CD4-positive, alpha-beta T cell treated with Interleukin-15 for 1 hour (primary cell): ENCODE measurements around the gene SLC35A1.
A peak's percentile ranks its signal among the peaks of the same experiment; 100 is the strongest.
"Not testable (repeated sequence)": the region's sequence is repeated elsewhere in the genome, so short reads cannot be mapped to it uniquely, and the experiment has no call there.

Source experiments
- DNase-seq: peaks from one replicate; pipeline ENCODE4 v3.0.0-alpha.2; 2020

SLC35A1 gene

DNA sequence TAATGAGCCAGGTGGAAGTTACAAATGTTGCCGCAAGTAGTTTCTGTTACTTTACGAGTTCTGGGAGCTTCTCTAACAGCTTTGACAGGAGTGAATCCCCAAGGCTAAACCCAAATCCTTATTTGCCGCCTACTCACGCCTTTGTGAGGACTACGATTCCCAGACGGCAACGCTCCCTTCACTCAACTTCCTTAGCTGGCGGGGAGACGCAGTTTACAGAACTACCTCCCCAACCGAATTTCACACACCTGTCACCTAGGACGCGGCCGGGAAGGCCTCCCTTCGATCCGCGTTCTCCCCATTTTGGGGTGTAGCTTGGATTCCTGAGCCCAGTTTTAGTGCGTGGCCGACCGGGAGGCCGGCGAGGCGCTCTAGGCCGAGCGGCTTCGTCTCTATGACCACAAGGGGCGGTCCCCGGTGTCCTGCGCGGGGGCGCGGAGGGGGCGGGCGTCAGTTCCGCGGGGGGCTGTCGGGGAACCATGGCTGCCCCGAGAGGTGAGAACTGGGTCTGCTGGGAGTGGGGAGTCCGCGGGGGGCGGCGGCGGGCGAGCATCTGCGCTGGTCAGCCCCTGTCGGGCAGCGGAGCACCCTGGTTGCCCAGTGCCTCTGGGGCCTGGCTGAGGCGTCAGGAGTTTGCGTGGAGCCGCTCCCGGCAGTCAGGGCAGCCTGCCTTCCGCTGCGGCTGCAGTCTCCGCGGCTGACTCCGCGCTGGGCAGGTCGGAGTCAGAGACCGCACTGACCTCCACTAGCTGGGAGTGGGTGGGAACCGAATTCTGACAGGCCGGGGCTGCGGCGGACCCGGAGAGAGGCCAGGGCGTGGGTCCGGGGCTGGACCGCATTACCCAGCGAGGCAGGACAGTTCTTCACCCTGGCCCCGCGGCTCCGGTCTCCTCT, at the start of gene SLC35A1:
Gene SLC35A1 (plus strand): TSS at position 450 of the 894 bp plus-strand sequence. CDS start 30 bp downstream, at position 480.
- DNase-seq, result peak; percentile 82

- no peak for DNase-seq
Measured at GRCh38 chr6:87426789-87427188, 46.0 kb upstream of the SLC35A1 start.

- DNase-seq, result no peak
Measured at GRCh38 chr6:87430499-87430898, 42.3 kb upstream of the SLC35A1 start.

DNA sequence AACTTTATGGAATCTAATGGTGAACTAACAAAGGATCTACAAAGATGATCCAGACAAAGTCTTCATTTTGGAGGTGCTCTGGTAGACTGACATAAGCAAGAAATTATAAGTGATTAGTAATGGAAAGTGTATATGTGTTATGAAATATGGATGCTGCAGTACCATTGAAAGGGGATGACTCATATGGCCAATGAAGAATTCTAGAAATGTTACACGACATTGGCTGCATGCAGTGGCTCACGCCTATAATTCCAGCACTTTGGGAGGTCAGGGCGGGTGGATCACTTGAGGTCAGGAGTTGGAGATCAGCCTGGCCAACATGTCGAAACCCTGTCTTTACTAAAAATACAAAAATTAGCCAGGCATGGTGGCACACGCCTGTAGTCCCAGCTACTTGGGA, 41.5 kb upstream of the SLC35A1 start:
- no peak for DNase-seq

DNA sequence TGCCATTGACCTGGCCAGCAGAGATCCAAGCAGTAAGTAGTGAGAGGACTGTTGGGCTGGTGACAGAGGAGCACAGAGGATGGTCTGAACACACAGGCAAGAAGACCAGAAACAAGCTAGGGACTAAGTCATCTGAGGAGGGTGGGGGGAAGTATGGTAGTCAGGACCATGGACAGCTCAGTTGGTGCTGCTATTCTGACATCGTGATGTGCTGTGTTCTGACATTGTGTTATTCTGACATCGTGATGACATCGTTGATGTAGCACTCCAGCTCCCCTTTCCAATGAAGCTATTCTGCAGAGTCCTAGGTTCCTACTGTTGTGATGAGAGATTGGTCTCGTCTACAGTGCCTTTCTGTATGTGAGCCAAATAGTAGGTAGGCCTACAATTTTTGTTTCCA, 36.3 kb upstream of the SLC35A1 start:
- DNase-seq, result peak; percentile 18

GRCh38 chr6:87441711-87442110, 31.1 kb upstream of the SLC35A1 start:
- no peak for DNase-seq

DNA sequence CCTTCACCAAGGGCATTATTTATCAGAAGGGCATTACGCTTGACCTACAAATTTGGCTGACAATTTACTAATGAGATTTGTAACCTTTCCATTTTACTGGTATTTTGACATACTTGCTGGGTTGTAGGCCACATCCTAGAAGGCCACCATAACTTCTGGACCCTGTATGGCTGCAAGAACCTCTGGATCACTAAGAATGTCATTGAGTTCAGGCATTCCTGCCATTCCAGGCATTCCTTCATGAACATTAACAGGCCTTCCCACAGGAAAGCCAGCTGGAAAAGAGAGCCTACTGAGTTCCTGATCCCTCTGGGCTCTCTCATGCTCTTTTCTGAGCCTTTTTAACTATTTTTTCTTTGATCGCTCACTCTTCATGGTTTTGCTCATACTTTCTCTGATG, 28.4 kb upstream of the SLC35A1 start:
- DNase-seq, result no peak

GRCh38 chr6:87465051-87465450, 7.7 kb upstream of the SLC35A1 start:
- no peak for DNase-seq

DNA sequence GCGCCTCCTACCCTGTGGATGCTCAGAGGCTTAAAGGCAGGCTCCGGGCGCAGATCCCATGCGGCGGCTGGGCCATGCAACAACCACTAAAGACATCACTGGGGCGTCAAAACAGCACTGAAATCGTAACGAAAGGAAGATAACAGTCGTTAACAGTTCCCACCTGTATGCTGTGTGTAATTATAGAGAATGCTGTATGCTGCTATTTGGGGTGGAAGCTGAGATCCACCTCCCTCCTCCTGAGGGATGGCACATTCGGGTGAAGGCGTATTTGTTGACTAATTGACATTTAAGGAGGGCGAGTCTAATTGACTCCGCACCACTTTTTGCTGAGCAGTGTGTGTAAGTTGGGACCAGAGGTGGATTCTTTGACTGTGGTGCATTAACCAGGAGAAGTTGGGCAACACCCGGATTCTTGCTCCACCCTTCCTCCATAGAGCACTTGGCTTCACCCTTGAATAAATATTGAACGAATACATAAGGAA, 687 bp downstream of the SLC35A1 start:
- peak; percentile 45 for DNase-seq

DNA sequence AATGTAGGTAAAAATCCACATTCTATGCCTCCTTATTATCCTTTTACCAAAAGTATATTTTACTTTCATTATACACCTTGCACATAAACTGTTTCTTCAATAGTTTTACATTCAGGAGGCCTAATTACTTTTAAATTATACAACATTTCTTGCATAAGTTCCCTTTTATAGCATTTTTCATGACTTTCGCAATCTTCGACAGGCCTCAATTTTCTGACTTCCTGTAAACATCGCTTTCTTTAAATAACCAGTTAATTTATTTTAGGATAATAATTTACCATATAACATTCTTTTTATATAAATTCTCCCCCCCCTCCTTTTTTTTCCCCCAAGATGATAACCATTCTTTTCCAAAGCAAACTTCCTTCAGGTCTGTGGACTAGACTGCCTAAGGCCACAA, 9.2 kb downstream of the SLC35A1 start:
- DNase-seq, result no peak

DNA sequence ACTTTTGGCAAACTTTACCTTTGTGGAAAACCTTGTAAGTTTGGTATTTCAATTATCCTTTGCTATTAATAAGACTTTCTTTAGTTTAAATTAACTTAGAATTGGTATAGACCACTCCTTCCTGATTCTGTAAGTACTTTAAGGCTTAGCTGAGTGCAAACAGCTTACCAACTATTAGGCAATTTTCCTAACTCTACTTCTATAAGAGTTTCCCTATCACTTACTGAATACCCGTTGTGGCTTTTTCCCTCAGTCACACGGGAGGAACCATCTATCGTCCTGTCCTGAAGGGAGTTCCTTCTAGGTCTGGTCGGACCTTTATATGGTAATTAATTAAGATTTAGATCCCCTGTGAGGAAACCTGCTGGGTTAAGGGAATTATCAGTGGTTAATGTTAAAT, 9.6 kb downstream of the SLC35A1 start:
- no peak for DNase-seq

GRCh38 chr6:87483929-87484328, 11.2 kb downstream of the SLC35A1 start:
- DNase-seq, result no peak

GRCh38 chr6:87484491-87484890, 11.7 kb downstream of the SLC35A1 start:
- DNase-seq, result no peak

DNA sequence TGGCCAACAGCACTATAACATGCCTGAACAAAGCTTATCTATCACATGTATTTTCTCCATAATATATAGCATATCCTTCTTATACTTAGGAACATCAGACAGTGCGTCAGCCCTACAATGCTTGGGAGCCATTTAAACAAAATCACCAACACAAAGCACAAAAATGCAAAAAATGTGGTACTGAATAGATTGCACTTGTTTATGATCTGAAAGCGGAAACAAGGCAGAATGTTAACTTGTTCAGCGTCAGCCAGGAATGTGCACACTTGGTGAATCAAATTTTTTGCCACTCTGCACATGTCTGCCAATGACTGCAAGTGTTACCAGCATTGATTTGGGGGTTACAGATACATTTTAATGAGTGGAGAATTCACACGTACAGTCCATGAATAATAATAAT, 14.8 kb downstream of the SLC35A1 start:
- no peak for DNase-seq

GRCh38 chr6:87489326-87489725, 16.6 kb downstream of the SLC35A1 start:
- not testable (repeated sequence) for DNase-seq

GRCh38 chr6:87494761-87495422, 22.1 kb downstream of the SLC35A1 start:
- no peak for DNase-seq

- DNase-seq, result no peak
Measured at GRCh38 chr6:87498048-87498447, 25.3 kb downstream of the SLC35A1 start.

GRCh38 chr6:87501809-87502572, 29.2 kb downstream of the SLC35A1 start:
- DNase-seq, result no peak

- no peak for DNase-seq
Measured at GRCh38 chr6:87504441-87504840, 31.7 kb downstream of the SLC35A1 start.

GRCh38 chr6:87514831-87515230, 42.1 kb downstream of the SLC35A1 start:
- DNase-seq, result no peak

GRCh38 chr6:87518453-87518852, 45.7 kb downstream of the SLC35A1 start:
- DNase-seq, result no peak

DNA sequence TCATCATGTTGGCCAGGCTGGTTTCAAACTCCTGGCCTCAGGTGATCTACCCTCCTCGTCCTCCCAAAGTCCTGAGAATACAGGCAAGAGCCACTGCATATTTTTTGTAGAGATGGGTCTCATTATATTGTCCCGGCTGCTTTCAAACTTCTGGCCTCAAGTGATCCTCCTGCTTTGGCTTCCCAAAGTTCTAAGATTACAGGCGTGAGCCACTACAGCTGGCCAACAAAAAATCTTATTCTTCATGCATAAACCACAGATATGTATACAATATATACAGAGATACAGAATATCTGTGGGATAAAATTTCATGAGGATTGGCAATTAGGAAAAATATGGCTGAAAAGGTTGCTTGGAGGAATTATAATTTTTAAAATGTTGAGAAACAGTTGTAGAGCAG, 49.9 kb downstream of the SLC35A1 start:
- no peak for DNase-seq

DNA sequence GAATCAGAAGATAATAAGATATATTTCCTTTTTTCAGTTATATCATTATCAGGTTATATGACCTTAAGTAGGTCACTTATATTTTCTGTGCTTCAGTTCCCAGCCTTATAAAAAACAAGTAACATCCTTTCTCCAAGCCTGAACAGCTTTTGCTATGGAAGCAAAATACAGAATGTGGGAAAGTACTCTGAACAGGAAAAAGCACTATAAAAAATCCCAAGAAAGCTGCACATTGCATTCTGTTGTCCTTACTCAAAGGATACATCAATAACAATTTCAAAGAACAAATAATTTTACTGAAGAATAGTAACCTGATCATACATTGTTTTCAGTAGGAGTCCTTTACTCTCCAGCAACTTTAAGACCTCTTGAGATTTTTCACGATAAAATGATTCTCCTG, 56.4 kb downstream of the SLC35A1 start:
- DNase-seq, result no peak
